ENCODE results near the gene AP2A2. TPM values are rescaled to one million over a fixed set of nuclear protein-coding genes. Genes with fewer than 3 reads are reported as not detected.

Gene AP2A2
- total RNA-seq, 2 donors from 2014 or later, result 79.4 to 97.7 TPM

DNA sequence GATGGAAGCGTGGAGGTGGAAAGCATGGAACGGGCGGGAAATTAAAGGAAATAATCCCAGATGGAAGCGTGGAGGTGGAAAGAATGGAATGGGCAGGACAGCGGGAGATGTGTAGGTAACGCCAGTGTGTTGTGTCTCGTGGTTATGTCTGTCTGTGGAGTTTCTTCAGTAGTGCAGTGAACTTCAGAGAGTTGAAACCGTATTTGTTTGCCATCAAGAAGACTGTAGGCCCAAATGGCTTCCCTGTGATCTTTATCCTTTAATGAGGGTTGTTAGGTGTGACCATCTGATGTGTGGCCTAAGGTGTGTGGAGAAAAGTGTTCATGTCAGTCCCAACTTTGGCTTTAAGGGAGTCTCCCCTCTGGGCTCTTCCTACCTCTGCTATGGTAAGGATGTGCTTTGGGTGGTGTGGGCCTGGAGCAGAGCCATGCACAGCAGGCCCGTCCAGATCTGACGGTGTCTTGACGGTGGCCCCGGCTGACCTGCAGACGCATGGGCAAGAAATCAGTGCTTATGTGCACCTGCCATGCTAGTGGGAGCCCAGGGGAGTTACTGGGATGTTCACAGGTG lies 39.6 kb downstream of the AP2A2 start:
- Histone ChIP-seq H3K36me3 (ENCODE audit: control insufficient read depth, insufficient read depth, low read length) (peaks cover 31% of the 10 kb centered on the region), H3K27me3 (ENCODE audit: control insufficient read depth, insufficient read depth, low read length, poor library complexity, severe bottlenecking) (no peaks in the 10 kb centered on the region), H3K4me3 (ENCODE audit: low read length) (no peak overlapping the region), H3K9ac (ENCODE audit: extremely low read depth, low read length, poor library complexity, severe bottlenecking) (no peak overlapping the region), H3K9me3 (ENCODE audit: control insufficient read depth, low read length) (peaks cover 11% of the 10 kb centered on the region), H3K27ac (ENCODE audit: low read depth, low read length) (no peak overlapping the region), H3K4me1 (ENCODE audit: control insufficient read depth, insufficient read depth, low read length) (no peaks in the 10 kb centered on the region)
- WGBS, 2 experiments (ENCODE audit: insufficient coverage in 1 of 2, insufficient read length in 1 of 2), result 83 to 90% methylated on average over 11 to 13 of the region's 13 CpGs
- Mint-ChIP-seq H3K27me3 (ENCODE audit: insufficient read depth) (no peaks in the 10 kb centered on the region), H3K27ac (no peak overlapping the region), H3K9me3 (peaks cover 7% of the 10 kb centered on the region), H3K4me1 (no peaks in the 10 kb centered on the region), H3K4me3 (no peak overlapping the region), H3K36me3 (ENCODE audit: low read depth) (peaks cover 54% of the 10 kb centered on the region)
- DNase-seq, result no peak
- TF ChIP-seq, protein P1, sequence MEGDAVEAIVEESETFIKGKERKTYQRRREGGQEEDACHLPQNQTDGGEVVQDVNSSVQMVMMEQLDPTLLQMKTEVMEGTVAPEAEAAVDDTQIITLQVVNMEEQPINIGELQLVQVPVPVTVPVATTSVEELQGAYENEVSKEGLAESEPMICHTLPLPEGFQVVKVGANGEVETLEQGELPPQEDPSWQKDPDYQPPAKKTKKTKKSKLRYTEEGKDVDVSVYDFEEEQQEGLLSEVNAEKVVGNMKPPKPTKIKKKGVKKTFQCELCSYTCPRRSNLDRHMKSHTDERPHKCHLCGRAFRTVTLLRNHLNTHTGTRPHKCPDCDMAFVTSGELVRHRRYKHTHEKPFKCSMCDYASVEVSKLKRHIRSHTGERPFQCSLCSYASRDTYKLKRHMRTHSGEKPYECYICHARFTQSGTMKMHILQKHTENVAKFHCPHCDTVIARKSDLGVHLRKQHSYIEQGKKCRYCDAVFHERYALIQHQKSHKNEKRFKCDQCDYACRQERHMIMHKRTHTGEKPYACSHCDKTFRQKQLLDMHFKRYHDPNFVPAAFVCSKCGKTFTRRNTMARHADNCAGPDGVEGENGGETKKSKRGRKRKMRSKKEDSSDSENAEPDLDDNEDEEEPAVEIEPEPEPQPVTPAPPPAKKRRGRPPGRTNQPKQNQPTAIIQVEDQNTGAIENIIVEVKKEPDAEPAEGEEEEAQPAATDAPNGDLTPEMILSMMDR (conservative IDR thresholded peaks at IDR 0.05), result no peak

DNA sequence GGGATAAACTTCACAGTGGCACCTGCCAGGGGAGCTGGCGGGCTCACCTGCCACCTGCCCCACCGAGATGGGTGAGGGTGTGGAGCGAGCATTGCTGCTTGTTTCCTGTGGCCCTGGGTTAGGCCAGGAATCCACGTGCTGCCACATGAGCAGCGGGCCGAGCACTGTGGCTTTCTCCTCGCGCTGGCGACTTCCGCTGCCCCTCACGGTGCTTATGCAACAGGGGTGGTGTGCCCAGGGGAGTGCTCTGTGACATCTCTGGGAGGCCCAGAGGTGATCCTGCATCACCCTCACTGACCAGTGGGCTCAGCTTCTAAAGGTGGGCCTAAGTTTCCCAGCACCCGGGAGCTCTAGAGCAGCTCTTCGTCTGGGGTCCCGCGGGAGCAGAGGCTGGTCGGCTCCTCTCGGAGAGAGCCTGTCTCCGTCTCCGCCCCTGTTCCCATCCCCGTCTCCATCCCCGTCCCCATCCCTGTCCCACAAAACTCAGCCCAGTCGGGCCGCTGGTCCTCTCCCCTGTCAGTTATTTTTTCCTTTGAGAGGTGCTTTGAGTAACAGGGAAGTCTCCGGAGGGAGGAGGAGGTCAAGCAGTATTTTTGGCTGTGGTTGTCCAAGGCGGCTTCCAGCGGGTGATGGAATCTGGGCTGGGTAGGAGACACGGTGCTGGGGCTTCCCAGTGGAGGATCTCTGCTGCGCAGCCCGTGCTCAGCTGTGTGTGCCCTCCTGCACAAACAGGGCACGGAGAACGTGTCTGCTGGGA lies 42.5 kb downstream of the AP2A2 start:
- Histone ChIP-seq H3K27me3 (ENCODE audit: control insufficient read depth, insufficient read depth, low read length, poor library complexity, severe bottlenecking) (no peaks in the 10 kb centered on the region), H3K4me3 (ENCODE audit: low read length) (no peak overlapping the region), H3K36me3 (ENCODE audit: control insufficient read depth, insufficient read depth, low read length) (peaks cover 43% of the 10 kb centered on the region), H3K27ac (ENCODE audit: low read depth, low read length) (no peak overlapping the region), H3K4me1 (ENCODE audit: control insufficient read depth, insufficient read depth, low read length) (no peaks in the 10 kb centered on the region), H3K9me3 (ENCODE audit: control insufficient read depth, low read length) (peaks cover 11% of the 10 kb centered on the region), H3K9ac (ENCODE audit: extremely low read depth, low read length, poor library complexity, severe bottlenecking) (no peak overlapping the region)
- peaks cover 62% of the 10 kb centered on the region for H3K36me3 Mint-ChIP-seq (ENCODE audit: low read depth)
- whole genome bisulfite sequencing, 2 experiments (ENCODE audit: insufficient coverage in 1 of 2, insufficient read length in 1 of 2), result 94 to 96% methylated on average over 23 to 31 of the region's 31 CpGs
- no peaks in the 10 kb centered on the region for H3K27me3 Mint-ChIP-seq (ENCODE audit: insufficient read depth)
- no peaks in the 10 kb centered on the region for H3K4me1 Mint-ChIP-seq
- TF ChIP-seq, protein P1 (conservative IDR thresholded peaks at IDR 0.05), result no peak
- peaks cover 7% of the 10 kb centered on the region for H3K9me3 Mint-ChIP-seq
- no peak for DNase-seq
- H3K4me3 Mint-ChIP-seq, result no peak overlapping the region
- H3K27ac Mint-ChIP-seq, result peak overlapping the region; percentile 68

DNA sequence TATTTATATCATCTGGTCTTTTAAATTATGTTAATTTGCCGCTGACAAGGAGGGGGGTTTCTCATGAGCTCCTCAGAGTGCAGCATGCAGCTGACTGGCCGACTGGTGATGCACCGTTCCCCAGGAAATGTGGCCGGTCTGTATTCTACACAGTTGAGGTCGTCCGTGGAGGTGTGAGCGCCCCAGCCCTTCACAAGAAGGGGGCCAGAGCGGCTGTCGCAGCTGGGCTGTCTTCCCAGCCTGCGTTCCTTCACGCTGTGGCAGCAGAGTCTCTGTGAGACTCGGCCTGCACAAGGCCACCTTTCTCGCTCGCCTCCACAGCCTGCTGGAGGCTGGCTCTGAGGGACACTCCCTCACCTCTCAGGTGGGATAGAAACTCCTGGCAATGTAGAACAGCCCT lies 43.2 kb downstream of the AP2A2 start:
- no peak for DNase-seq
- H3K4me3 Mint-ChIP-seq, result no peak overlapping the region
- Histone ChIP-seq H3K27ac (ENCODE audit: low read depth, low read length) (no peak overlapping the region), H3K4me3 (ENCODE audit: low read length) (no peak overlapping the region), H3K27me3 (ENCODE audit: control insufficient read depth, insufficient read depth, low read length, poor library complexity, severe bottlenecking) (no peaks in the 10 kb centered on the region), H3K9ac (ENCODE audit: extremely low read depth, low read length, poor library complexity, severe bottlenecking) (no peak overlapping the region), H3K4me1 (ENCODE audit: control insufficient read depth, insufficient read depth, low read length) (no peaks in the 10 kb centered on the region), H3K9me3 (ENCODE audit: control insufficient read depth, low read length) (peaks cover 11% of the 10 kb centered on the region), H3K36me3 (ENCODE audit: control insufficient read depth, insufficient read depth, low read length) (peaks cover 42% of the 10 kb centered on the region)
- no peaks in the 10 kb centered on the region for H3K4me1 Mint-ChIP-seq
- WGBS, 2 experiments (ENCODE audit: insufficient coverage in 1 of 2, insufficient read length in 1 of 2), result 94 to 97% methylated on average over 12 to 14 of the region's 14 CpGs
- TF ChIP-seq, protein P1 (conservative IDR thresholded peaks at IDR 0.05), result no peak
- H3K27ac Mint-ChIP-seq, result peak overlapping the region; percentile 68
- peaks cover 5% of the 10 kb centered on the region for H3K9me3 Mint-ChIP-seq
- H3K27me3 Mint-ChIP-seq (ENCODE audit: insufficient read depth), result no peaks in the 10 kb centered on the region
- peaks cover 61% of the 10 kb centered on the region for H3K36me3 Mint-ChIP-seq (ENCODE audit: low read depth)
